Measurements from ENCODE around the gene WDR74.

DNA sequence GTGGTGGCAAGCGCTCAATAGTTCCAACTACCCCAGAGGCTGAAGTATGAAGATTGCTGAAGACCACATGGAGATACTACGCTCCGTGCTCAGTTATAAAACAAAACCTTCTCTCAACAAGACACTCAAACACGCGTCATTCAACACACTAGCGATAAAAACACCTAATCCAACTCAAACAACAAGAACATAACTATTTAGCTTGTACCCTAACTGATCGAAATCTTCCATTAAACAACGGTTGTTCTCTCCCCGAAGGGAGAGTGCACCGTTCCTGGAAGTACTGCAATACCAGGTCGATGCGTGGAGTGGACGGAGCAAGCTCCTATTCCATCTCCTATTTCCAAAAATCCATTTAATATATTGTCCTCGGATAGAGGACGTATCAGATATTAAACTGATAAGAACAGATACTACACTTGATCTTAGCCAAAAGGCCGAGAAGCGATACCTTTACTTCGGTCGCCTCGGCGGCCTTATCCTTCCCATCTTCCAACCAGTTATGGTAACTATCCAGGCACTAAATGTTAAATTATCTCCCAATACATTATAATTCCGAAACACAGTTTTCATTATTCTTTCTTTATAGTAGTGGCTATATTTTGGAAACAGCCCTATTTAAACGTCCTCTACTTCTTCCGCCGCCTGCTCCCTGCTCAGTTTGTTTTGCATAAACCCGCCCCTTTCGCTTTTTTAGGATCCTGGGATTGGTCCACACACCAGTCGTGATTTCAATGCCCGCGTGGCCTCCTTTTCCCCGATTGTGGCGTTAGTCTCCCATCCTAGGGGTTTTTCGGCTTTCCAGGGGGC lies 2.2 kb upstream of the WDR74 start:
- TF ChIP-seq, protein P1, sequence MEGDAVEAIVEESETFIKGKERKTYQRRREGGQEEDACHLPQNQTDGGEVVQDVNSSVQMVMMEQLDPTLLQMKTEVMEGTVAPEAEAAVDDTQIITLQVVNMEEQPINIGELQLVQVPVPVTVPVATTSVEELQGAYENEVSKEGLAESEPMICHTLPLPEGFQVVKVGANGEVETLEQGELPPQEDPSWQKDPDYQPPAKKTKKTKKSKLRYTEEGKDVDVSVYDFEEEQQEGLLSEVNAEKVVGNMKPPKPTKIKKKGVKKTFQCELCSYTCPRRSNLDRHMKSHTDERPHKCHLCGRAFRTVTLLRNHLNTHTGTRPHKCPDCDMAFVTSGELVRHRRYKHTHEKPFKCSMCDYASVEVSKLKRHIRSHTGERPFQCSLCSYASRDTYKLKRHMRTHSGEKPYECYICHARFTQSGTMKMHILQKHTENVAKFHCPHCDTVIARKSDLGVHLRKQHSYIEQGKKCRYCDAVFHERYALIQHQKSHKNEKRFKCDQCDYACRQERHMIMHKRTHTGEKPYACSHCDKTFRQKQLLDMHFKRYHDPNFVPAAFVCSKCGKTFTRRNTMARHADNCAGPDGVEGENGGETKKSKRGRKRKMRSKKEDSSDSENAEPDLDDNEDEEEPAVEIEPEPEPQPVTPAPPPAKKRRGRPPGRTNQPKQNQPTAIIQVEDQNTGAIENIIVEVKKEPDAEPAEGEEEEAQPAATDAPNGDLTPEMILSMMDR (IDR thresholded peaks at IDR 0.05) = no peak
- TF ChIP-seq ZFX (IDR thresholded peaks at IDR 0.05; ENCODE audit: borderline replicate concordance) = no peak

All from 22Rv1 (cell line).